ENCODE results near the gene PIP4K2C.
"Not testable (repeated sequence)": the region's sequence is repeated elsewhere in the genome, so short reads cannot be mapped to it uniquely, and the experiment has no call there.

PIP4K2C gene

GRCh38 chr12:57612711-57613426 lies 21.9 kb downstream of the PIP4K2C start:
- Mint-ChIP-seq H3K9me3 (no peaks in the 10 kb centered on the region), H3K4me3 (no peak overlapping the region), H3K27me3 (peaks cover 94% of the 10 kb centered on the region), H3K36me3 (ENCODE audit: low read depth) (no peaks in the 10 kb centered on the region), H3K27ac (no peak overlapping the region), H3K4me1 (ENCODE audit: low read depth) (peaks cover 20% of the 10 kb centered on the region)
- intact Hi-C loops (cut with micrococcal nuclease), result no loop called here

- intact Hi-C loops (cut with micrococcal nuclease), result no loop called here
- no peaks in the 10 kb centered on the region for H3K36me3 Mint-ChIP-seq (ENCODE audit: low read depth)
- peaks cover 96% of the 10 kb centered on the region for H3K27me3 Mint-ChIP-seq
- no peak overlapping the region for H3K4me3 Mint-ChIP-seq
- no peaks in the 10 kb centered on the region for H3K9me3 Mint-ChIP-seq
- H3K4me1 Mint-ChIP-seq (ENCODE audit: low read depth), result peaks cover 20% of the 10 kb centered on the region
- no peak overlapping the region for H3K27ac Mint-ChIP-seq
Measured at GRCh38 chr12:57613427-57614109, 22.6 kb downstream of the PIP4K2C start.

- peaks cover 26% of the 10 kb centered on the region for H3K4me1 Mint-ChIP-seq (ENCODE audit: low read depth)
- H3K27me3 Mint-ChIP-seq, result peaks cover 96% of the 10 kb centered on the region
- no peak overlapping the region for H3K27ac Mint-ChIP-seq
- intact Hi-C loops (cut with micrococcal nuclease), result no loop called here
- H3K4me3 Mint-ChIP-seq, result no peak overlapping the region
- no peaks in the 10 kb centered on the region for H3K9me3 Mint-ChIP-seq
- H3K36me3 Mint-ChIP-seq (ENCODE audit: low read depth), result no peaks in the 10 kb centered on the region
Measured at GRCh38 chr12:57614178-57614947, 23.4 kb downstream of the PIP4K2C start.

- H3K27me3 Mint-ChIP-seq, result peaks cover 97% of the 10 kb centered on the region
- no peak overlapping the region for H3K4me3 Mint-ChIP-seq
- no peaks in the 10 kb centered on the region for H3K36me3 Mint-ChIP-seq (ENCODE audit: low read depth)
- H3K27ac Mint-ChIP-seq, result no peak overlapping the region
- H3K9me3 Mint-ChIP-seq, result no peaks in the 10 kb centered on the region
- intact Hi-C loops (cut with micrococcal nuclease), result no loop called here
- H3K4me1 Mint-ChIP-seq (ENCODE audit: low read depth), result peaks cover 28% of the 10 kb centered on the region
Measured at GRCh38 chr12:57614948-57615500, 24.0 kb downstream of the PIP4K2C start.

GRCh38 chr12:57615637-57616036 lies 24.6 kb downstream of the PIP4K2C start:
- Mint-ChIP-seq H3K27ac (no peak overlapping the region), H3K36me3 (ENCODE audit: low read depth) (no peaks in the 10 kb centered on the region), H3K4me1 (ENCODE audit: low read depth) (peaks cover 27% of the 10 kb centered on the region), H3K27me3 (peaks cover 97% of the 10 kb centered on the region), H3K9me3 (no peaks in the 10 kb centered on the region), H3K4me3 (no peak overlapping the region)
- intact Hi-C loops (cut with micrococcal nuclease), result no loop called here

GRCh38 chr12:57616383-57617101 lies 25.6 kb downstream of the PIP4K2C start:
- Mint-ChIP-seq H3K9me3 (no peaks in the 10 kb centered on the region), H3K4me1 (ENCODE audit: low read depth) (peaks cover 31% of the 10 kb centered on the region), H3K27ac (no peak overlapping the region), H3K27me3 (peaks cover 97% of the 10 kb centered on the region), H3K36me3 (ENCODE audit: low read depth) (no peaks in the 10 kb centered on the region), H3K4me3 (no peak overlapping the region)
- intact Hi-C loops (cut with micrococcal nuclease), result no loop called here

GRCh38 chr12:57617942-57618341 lies 26.9 kb downstream of the PIP4K2C start:
- Mint-ChIP-seq H3K4me1 (ENCODE audit: low read depth) (peaks cover 41% of the 10 kb centered on the region), H3K27me3 (peaks cover 99% of the 10 kb centered on the region), H3K4me3 (no peak overlapping the region), H3K27ac (no peak overlapping the region), H3K36me3 (ENCODE audit: low read depth) (no peaks in the 10 kb centered on the region), H3K9me3 (no peaks in the 10 kb centered on the region)
- intact Hi-C loops (cut with micrococcal nuclease), result no loop called here

GRCh38 chr12:57618431-57618830 lies 27.4 kb downstream of the PIP4K2C start:
- H3K4me1 Mint-ChIP-seq (ENCODE audit: low read depth), result peaks cover 46% of the 10 kb centered on the region
- H3K27me3 Mint-ChIP-seq, result peaks cover 97% of the 10 kb centered on the region
- H3K9me3 Mint-ChIP-seq; intact Hi-C loops (cut with micrococcal nuclease); H3K36me3 Mint-ChIP-seq (ENCODE audit: low read depth); H3K27ac Mint-ChIP-seq; H3K4me3 Mint-ChIP-seq: not testable (repeated sequence)

GRCh38 chr12:57618966-57619433 lies 28.0 kb downstream of the PIP4K2C start:
- H3K4me3 Mint-ChIP-seq, result no peak overlapping the region
- no peaks in the 10 kb centered on the region for H3K36me3 Mint-ChIP-seq (ENCODE audit: low read depth)
- H3K9me3 Mint-ChIP-seq, result no peaks in the 10 kb centered on the region
- H3K4me1 Mint-ChIP-seq (ENCODE audit: low read depth), result peaks cover 50% of the 10 kb centered on the region
- intact Hi-C loops (cut with micrococcal nuclease), result no loop called here
- no peak overlapping the region for H3K27ac Mint-ChIP-seq
- H3K27me3 Mint-ChIP-seq, result peaks cover 97% of the 10 kb centered on the region

- Mint-ChIP-seq H3K4me3 (no peak overlapping the region), H3K27me3 (peaks cover 97% of the 10 kb centered on the region)
Measured at GRCh38 chr12:57619434-57620244, 28.6 kb downstream of the PIP4K2C start.

GRCh38 chr12:57620245-57620935 lies 29.4 kb downstream of the PIP4K2C start:
- no peaks in the 10 kb centered on the region for H3K36me3 Mint-ChIP-seq (ENCODE audit: low read depth)
- peaks cover 97% of the 10 kb centered on the region for H3K27me3 Mint-ChIP-seq
- intact Hi-C loops (cut with micrococcal nuclease), result loop anchor here (2.0 kb wide), 1 partner anchor 162 kb away; the partner anchor contains the start of gene GLI1
- H3K4me1 Mint-ChIP-seq (ENCODE audit: low read depth), result peaks cover 48% of the 10 kb centered on the region
- peak overlapping the region; percentile 73 for H3K4me3 Mint-ChIP-seq
- no peaks in the 10 kb centered on the region for H3K9me3 Mint-ChIP-seq
- H3K27ac Mint-ChIP-seq, result peak overlapping the region; percentile 34

More at GRCh38 chr12:57619434-57620244, 28.6 kb downstream of the PIP4K2C start:
- Mint-ChIP-seq H3K27ac (no peak overlapping the region), H3K36me3 (ENCODE audit: low read depth) (no peaks in the 10 kb centered on the region), H3K4me1 (ENCODE audit: low read depth) (peaks cover 49% of the 10 kb centered on the region), H3K9me3 (no peaks in the 10 kb centered on the region)
- intact Hi-C loops (cut with micrococcal nuclease), result loop anchor here (2.0 kb wide), 1 partner anchor 161 kb away; the partner anchor contains the start of gene GLI1

- peaks cover 97% of the 10 kb centered on the region for H3K27me3 Mint-ChIP-seq
- intact Hi-C loops (cut with micrococcal nuclease), result loop anchor here (1.0 to 2.0 kb wide), 2 partner anchors 38 to 162 kb away; partner anchors contain the start of gene GLI1
- peak overlapping the region; percentile 73 for H3K4me3 Mint-ChIP-seq
- peaks cover 48% of the 10 kb centered on the region for H3K4me1 Mint-ChIP-seq (ENCODE audit: low read depth)
- H3K9me3 Mint-ChIP-seq, result no peaks in the 10 kb centered on the region
- H3K36me3 Mint-ChIP-seq (ENCODE audit: low read depth), result no peaks in the 10 kb centered on the region
- H3K27ac Mint-ChIP-seq, result peak overlapping the region; percentile 34
Measured at GRCh38 chr12:57620936-57621496, 30.0 kb downstream of the PIP4K2C start.

Measured in dendritic cell treated with granulocyte-macrophage colony-stimulating factor and Interleukin-4, amounts not matched to agents 40 ng/mL and 50 ng/mL, for 4 days (primary cell).